Right renal cortex interstitium (tissue), 3 donors: Measurements from ENCODE around the gene CUEDC2. TPM values are rescaled to one million over a fixed set of nuclear protein-coding genes. Genes with fewer than 3 reads are reported as not detected.

Experiments used
- DNase-seq, 3 donors: peaks; one replicate each; pipeline ENCODE4 v3.0.0-alpha.2; 2013; ENCODE audit warnings: low read depth in 3 of 3, low spot score in 2 of 3
- polyA plus RNA-seq, 3 donors: library from polyadenylated mRNA; unstranded; fragments of 120-200 nt; gene quantifications; one replicate each; pipeline ENCODE4 v1.2.1, GENCODE V29; 2013; ENCODE audit not compliant: insufficient read length in 3 of 3

Gene CUEDC2
- 10 to 100 TPM; 72.0 to 78.2 (median 72.9) TPM for polyA plus RNA-seq

GRCh38 chr10:102432162-102432950 lies at the start of gene CUEDC2:
TSS of gene CUEDC2 (minus strand) at chr10:102432574. CDS start at chr10:102425188, 7,386 bp downstream.
- peak; percentile 94 to 97 (median 95) for DNase-seq

- no peak for DNase-seq
Measured at GRCh38 chr10:102480396-102480795, 48.0 kb upstream of the CUEDC2 start.

DNA sequence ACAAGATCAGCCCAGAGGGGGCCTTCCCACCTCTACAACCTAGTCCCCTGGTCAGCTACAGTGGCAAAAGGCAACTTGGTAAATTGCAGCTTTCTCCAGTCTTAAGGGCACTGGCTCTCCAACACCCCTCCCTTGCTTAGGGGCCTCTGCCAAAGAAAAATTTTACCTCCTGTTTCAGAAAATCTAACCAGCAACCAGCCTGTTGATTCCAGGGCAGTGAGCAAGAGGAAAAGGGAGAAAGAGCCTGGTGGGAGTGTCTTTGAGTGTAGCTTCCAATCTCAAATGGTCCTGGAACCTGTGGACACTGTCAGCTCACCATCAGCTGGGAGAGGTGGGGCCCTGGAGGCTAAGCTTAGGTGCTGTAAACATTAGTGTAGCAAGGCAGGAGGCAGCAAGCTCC lies 47.3 kb upstream of the CUEDC2 start:
- DNase-seq, result no peak

- DNase-seq, result no peak
Measured at GRCh38 chr10:102476466-102477141, 44.2 kb upstream of the CUEDC2 start.

DNA sequence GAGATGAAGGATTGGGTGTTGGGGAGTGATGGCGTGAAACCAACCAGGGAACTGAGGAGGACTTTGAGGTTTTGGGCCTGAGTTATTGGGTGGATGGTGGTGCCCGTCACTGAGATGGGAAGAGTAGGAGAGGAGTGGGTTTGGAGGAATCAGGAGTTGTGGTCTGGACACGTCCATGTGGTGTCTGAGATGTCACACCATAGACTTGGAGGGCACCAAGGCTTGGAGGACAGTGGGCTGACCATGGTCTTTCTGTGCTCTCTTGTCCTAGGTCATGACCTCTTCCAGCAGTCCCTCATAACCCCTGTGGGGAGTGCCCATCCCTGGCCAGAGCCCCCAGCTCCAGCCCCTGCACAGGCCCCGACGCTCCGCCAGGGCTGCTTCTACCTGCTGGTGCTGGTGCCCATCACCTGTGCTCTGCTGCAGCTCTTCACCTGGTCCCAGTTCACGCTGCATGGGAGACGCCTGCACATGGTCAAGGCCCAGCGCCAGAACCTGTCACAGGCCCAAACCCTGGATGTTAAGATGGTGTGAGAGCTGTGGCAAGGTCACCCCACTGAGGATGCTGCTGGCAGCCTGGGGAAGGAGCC lies 43.2 kb upstream of the CUEDC2 start:
- no peak for DNase-seq

DNA sequence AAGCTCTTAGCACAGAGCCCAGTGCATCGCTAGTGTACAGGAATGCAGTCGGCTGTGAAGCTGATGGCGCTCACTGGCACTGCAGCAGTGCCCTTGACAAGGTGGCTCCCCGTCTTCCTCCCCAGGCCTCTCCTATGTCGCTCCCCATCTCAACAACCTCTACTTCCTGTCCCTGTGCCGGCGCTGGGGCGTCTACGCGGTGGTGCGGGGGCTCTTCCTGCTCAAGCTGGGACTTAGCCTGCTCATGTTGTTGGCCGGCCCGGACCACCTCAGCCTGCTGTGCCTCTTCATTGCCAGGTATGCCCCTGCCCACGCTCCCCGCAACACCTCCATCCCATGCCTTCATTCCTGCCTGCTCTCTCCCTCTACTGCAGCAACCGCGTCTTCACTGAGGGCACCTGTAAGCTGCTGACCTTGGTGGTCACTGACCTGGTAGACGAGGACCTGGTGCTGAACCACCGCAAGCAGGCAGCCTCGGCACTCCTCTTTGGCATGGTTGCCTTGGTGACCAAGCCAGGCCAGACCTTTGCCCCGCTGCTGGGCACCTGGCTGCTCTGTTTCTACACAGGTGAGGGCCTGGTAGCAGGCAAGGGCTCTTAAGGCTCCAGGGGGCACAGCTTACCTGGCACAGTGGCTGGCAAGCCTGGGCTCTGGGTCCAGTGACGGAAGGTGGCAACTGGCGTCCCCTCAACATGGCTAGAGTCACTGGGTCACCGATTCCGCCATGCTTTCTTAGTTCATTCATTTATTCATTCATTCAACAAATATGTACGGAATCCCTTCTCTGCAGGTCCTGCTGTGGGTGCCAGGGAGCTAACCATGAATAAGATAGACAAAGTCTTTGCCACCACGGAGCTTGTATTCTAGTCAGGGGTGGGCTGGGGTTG lies 41.3 kb upstream of the CUEDC2 start:
- DNase-seq, result no peak

DNA sequence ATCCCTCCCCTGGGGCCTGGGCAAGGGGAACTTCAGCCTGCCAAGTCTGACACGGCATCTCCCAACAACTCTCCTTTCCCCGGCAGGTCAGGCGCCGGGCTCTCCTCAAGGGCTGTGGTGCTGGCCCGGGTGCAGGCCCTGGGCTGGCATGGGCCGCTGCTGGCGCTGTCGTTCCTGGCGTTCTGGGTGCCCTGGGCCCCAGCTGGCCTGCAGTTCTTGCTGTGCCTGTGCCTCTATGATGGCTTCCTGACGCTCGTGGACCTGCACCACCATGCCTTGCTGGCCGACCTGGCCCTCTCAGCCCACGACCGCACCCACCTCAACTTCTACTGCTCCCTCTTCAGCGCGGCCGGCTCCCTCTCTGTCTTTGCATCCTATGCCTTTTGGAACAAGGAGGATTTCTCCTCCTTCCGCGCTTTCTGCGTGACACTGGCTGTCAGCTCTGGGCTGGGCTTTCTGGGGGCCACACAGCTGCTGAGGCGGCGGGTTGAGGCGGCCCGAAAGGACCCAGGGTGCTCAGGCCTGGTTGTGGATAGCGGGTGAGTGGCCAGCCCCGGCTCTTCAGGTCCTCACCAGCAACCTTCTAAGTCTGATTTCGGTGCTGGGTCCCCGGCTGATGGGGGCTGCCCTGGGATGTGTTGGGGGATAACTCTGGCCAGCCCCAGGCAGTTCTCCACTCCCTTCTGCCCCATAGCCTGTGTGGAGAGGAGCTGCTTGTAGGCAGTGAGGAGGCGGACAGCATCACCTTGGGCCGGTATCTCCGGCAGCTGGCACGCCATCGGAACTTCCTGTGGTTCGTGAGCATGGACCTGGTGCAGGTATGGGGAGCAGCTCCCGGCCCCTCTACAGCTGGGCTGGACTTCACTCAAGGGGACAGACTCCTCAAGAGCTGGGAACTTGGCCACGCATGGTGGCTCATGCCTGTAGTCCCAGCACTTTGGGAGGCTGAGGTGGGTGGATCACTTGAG lies 38.5 kb upstream of the CUEDC2 start:
- no peak for DNase-seq

GRCh38 chr10:102468683-102469082 lies 36.3 kb upstream of the CUEDC2 start:
- DNase-seq, result no peak

DNA sequence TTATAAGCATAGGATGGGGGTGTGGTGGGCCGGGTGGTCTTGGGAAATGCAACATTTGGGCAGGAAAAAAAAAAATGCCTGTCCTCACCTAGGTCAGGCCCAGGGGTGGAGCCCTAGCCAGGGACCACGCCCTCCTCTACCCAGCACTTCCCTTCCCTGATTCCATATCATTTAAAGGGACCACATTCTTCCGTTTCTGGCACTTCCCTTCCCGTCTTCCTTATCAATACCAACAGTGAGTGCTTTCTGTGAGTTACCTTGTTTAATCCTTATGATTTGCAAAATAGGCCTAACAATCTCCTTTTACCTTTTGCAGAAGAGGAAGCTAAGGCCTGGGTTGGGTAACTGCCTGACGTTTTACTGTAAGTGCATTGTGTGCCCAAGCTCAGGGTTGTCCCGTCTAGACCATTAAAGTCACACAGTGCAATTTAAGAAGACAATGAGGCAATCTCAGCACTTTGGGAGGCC lies 35.6 kb upstream of the CUEDC2 start:
- no peak for DNase-seq

DNA sequence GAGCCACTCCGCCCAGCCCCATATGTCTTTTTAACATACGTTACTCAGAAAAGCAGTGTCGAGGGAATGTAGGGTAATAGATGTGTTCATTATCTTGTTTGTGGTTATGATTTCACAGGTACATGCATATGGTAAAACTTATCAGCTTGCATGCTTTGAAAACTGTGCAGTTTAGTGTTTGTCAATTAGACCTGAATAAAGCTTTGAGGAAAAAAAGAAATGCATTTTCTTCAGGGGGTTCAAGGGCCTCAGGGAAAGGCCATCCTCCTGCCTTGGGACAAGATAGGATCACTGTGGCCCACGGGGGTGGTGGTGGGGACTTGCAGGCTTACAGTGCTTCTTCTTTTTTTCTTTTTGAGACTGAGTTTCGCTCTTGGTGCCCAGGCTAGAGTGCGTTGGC lies 34.9 kb upstream of the CUEDC2 start:
- no peak for DNase-seq

DNA sequence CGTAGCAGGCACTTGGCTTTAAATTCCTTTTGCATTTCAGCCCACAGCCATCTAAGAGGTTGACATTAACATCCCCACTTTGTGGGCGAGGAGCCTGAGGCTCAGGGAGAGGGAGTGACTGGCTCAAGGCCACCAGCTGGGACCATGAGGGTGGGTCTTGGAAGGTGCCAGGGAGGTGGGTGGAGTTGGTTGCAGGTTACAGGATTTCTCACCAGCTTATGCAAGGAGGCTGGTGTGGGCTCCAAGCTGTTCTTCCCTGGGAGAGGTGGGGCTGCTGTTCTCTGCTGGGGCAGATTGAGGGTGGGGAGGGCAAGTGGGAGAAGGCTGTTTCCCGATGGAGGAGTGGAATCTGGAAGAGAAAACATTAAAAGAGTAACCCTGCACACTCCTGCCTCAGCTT lies 33.1 kb upstream of the CUEDC2 start:
- DNase-seq, result no peak

DNA sequence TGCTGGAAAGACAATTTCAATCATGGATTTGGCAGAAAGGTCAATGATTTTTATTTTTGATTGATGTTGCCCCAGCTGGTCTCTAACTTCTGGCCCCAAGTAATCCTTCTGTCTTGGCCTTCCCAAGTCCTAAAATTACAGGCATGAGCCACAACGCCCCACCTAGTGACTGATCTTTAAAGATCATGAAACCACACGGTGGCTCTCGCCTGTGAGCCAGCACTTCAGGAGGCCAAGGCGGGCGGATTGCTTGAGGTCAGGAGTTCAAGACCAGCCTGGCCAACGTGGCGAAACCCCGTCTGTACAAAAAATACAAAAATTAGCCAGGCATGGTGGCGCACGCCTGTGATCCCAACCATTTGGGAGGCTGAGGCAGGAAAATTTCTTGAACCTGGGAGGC lies 31.6 kb upstream of the CUEDC2 start:
- no peak for DNase-seq

DNA sequence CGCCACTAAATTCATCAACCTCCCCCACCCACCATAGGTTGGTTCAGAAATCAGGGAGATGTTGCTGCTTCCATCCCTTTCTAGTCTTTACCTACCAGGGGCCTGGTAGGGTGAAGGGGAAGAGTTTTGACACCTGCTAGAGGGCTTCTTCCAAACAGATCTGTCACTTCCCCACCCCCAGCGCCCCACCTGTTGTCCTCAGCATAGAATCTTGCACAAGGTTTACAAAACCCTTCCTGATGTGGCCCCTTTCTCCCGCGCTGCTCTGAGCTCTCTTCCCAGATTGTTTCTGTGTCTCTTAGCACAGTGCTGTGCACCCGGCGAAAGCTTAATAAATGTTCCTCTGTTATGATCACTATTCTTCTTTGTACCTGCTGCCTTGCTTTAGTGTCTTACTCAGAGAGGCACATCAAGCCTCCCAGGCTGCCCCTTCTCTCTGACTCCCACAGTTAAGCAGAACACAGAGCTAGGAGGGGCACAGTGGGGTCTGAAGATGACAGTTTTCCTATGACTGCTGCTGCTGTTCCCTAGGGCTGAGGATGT lies 30.2 kb upstream of the CUEDC2 start:
- DNase-seq, result no peak

GRCh38 chr10:102461187-102462054 lies 29.0 kb upstream of the CUEDC2 start:
- DNase-seq, result peak in 2 of 3 donors; percentile 73 to 82

DNA sequence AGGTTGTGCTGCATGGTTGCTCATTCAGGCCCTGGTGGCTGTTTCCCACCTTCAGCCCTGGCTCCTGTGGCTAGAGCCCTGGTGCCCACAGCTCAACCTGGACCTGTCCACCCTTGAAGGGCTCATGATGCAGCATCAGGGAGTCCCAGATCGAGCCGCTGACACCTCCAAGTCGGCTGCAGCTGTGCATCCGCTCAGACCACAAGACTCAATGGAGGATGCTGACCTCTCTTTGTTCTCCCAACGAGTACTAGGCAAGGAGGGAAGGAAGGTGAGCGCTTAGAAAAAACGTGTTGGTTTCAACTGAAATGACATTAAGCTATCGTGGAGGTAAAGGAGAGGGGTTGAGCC lies 28.4 kb upstream of the CUEDC2 start:
- DNase-seq, result no peak

DNA sequence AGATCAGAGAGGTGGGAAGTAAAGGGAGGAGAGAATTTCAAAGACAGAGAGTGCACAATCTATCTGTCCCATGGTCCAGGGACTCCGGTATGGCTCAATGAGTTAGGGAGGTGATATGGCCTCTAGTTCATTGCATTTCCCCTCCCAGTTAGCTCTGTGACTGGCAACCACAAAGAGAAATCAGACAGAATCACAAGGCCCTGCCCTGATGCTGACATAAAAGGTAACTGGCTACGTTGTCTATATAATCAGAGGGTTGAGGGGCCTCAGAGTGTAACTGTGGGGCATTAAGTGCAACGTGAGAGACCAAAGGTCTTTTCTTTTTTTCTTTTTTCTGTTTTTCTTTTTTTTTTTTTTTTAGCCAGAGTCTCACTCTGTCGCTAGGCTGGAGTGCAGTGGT lies 26.3 kb upstream of the CUEDC2 start:
- DNase-seq, result no peak

DNA sequence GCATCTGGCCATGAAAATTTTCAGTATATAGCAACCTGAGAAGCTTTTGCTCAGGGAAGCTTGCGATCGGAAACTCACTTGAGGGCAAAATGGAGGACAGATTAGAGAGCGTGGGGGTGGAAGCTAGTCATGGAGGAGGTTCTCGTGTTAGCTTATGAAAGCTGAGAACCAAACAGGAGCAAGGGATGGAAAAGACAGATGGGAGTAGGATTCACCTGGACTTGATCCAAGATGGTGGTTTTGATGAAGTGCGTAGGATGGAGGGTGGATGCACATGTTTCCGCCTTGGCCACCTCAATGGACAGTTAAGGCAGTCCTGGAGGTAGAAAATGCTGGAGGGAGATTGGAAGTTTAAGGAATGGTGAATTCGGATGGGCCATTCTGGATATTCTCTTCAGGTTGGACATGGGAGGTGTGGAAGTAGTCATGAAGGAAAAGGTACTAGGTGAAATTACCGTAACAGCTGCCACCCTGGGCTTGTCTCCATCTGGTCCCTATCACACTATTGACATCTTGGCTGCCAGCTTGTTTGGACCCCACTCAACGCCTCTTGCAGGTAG lies 25.3 kb upstream of the CUEDC2 start:
- DNase-seq, result no peak

DNA sequence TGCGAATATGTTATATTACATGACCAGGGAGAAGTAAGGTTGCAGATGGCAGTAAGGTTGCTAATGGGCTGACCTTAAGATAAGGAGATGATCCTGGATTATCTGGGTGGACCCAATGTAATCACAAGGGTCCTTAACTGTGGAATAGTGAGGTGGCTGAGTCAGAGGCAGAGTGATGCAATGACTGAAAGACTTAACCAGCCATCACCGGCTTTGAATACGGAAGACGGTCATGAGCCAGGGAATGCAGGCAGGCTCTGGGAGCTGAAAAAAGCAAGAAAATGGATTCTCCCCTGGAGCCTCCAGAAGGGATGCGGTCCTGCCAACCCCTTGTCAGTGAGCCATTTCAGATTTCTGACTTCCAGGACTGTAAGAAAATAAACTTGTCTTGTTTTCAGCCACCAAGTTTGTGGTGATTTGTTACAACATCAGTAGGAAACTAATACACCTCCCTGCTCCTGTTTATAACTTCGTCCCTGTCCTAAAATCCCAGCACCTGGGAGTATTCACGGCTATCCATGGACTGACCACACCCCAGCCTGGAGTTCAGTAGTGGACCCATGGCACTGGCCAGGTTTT lies 23.6 kb upstream of the CUEDC2 start:
- no peak for DNase-seq
